ENCODE data around the gene XDH.

The XDH gene

GRCh38 chr2:31411771-31412170 lies 2.8 kb downstream of the XDH start:
- no peak for TF ChIP-seq CTCF (IDR thresholded peaks at IDR 0.05; ENCODE audit: low read depth, low read length, missing control alignments)
- H3K4me3 ChIP-seq (ENCODE audit: low read depth, low read length): no peak overlapping the region
- no peak for DNase-seq (ENCODE audit: low read depth)
- in situ Hi-C loops (cut with HindIII; ENCODE audit: low sequenced_read_pairs): no loop called here

GRCh38 chr2:31406593-31407385 lies 7.8 kb downstream of the XDH start:
- no peak for TF ChIP-seq CTCF (IDR thresholded peaks at IDR 0.05; ENCODE audit: low read depth, low read length, missing control alignments)
- no peak for DNase-seq (ENCODE audit: low read depth)
- no peak overlapping the region for H3K4me3 ChIP-seq (ENCODE audit: low read depth, low read length)
- in situ Hi-C loops (cut with HindIII; ENCODE audit: low sequenced_read_pairs): no loop called here

- no peak for DNase-seq (ENCODE audit: low read depth)
- no peak overlapping the region for H3K4me3 ChIP-seq (ENCODE audit: low read depth, low read length)
- in situ Hi-C loops (cut with HindIII; ENCODE audit: low sequenced_read_pairs): no loop called here
These were observed 9.7 kb downstream of the XDH start for GRCh38 chr2:31404827-31405226.

GRCh38 chr2:31404302-31404701 lies 10.2 kb downstream of the XDH start:
- TF ChIP-seq CTCF (IDR thresholded peaks at IDR 0.05; ENCODE audit: low read depth, low read length, missing control alignments): no peak
- H3K4me3 ChIP-seq (ENCODE audit: low read depth, low read length): no peak overlapping the region
- in situ Hi-C loops (cut with HindIII; ENCODE audit: low sequenced_read_pairs): no loop called here
- DNase-seq (ENCODE audit: low read depth): no peak

More at GRCh38 chr2:31404827-31405226, 9.7 kb downstream of the XDH start:
- no peak for TF ChIP-seq CTCF (IDR thresholded peaks at IDR 0.05; ENCODE audit: low read depth, low read length, missing control alignments)

GRCh38 chr2:31402388-31402787 lies 12.2 kb downstream of the XDH start:
- H3K4me3 ChIP-seq (ENCODE audit: low read depth, low read length): no peak overlapping the region
- no peak for DNase-seq (ENCODE audit: low read depth)
- in situ Hi-C loops (cut with HindIII; ENCODE audit: low sequenced_read_pairs): no loop called here
- TF ChIP-seq CTCF (IDR thresholded peaks at IDR 0.05; ENCODE audit: low read depth, low read length, missing control alignments): no peak

- no peak for TF ChIP-seq CTCF (IDR thresholded peaks at IDR 0.05; ENCODE audit: low read depth, low read length, missing control alignments)
- peak; percentile 50 for DNase-seq (ENCODE audit: low read depth)
- no peak overlapping the region for H3K4me3 ChIP-seq (ENCODE audit: low read depth, low read length)
- in situ Hi-C loops (cut with HindIII; ENCODE audit: low sequenced_read_pairs): no loop called here
These were observed 13.0 kb downstream of the XDH start for GRCh38 chr2:31401580-31401979.

Measured in astrocyte of the cerebellum (primary cell).